RWPE2 (cell line): ENCODE results near the gene C20orf173.

Experiments
- ATAC-seq: fragments of 200-7000 bp; cut with Tn5 transposase; 3 replicates; pipeline ENCODE4 v1.9.1; 2021; ENCODE audit warnings: low read depth
- DNase-seq: peaks from one replicate; pipeline ENCODE4 v3.0.0-alpha.2; 2020; ENCODE audit warnings: low spot score
- H3K27ac ChIP-seq: fragments of 450-650 bp; 2 replicates; pipeline ENCODE4 v1.5.1; 2017; ENCODE audit warnings: mild to moderate bottlenecking; ENCODE audit not compliant: poor library complexity, severe bottlenecking
- H3K27me3 ChIP-seq: fragments of 250-450 bp; sonication (Bioruptor Pico); 2 replicates; pipeline ENCODE4 v1.5.1; 2021; ENCODE audit warnings: mild to moderate bottlenecking, moderate library complexity; ENCODE audit not compliant: insufficient read depth, poor library complexity, severe bottlenecking
- H3K36me3 ChIP-seq: fragments of 250-450 bp; sonication (Bioruptor Pico); 2 replicates; pipeline ENCODE4 v1.5.1; 2020; ENCODE audit warnings: low read depth, mild to moderate bottlenecking, moderate library complexity
- H3K4me1 ChIP-seq: fragments of 250-450 bp; sonication (Bioruptor Pico); 2 replicates; pipeline ENCODE4 v1.5.1; 2021; ENCODE audit warnings: mild to moderate bottlenecking, moderate library complexity; ENCODE audit not compliant: insufficient read depth, poor library complexity, severe bottlenecking
- H3K4me3 ChIP-seq: fragments of 250-450 bp; sonication (Bioruptor Pico); 2 replicates; pipeline ENCODE4 v1.5.1; 2021; ENCODE audit warnings: mild to moderate bottlenecking, moderate library complexity; ENCODE audit not compliant: severe bottlenecking
- H3K9me3 ChIP-seq: fragments of 250-450 bp; sonication (Bioruptor Pico); 2 replicates; pipeline ENCODE4 v1.5.1; 2021; ENCODE audit warnings: mild to moderate bottlenecking, moderate library complexity; ENCODE audit not compliant: severe bottlenecking
- CTCF ChIP-seq: fragments of 450-650 bp; IDR thresholded peaks from one replicate; pipeline ENCODE4 v1.5.1; 2017; ENCODE audit warnings: mild to moderate bottlenecking, moderate library complexity; ENCODE audit not compliant: poor library complexity, severe bottlenecking

C20orf173 gene

GRCh38 chr20:35562541-35563110 lies 33.2 kb upstream of the C20orf173 start:
- Histone ChIP-seq H3K4me3 (no peak overlapping the region), H3K27me3 (no peaks in the 10 kb centered on the region), H3K36me3 (peaks cover 2% of the 10 kb centered on the region), H3K4me1 (no peaks in the 10 kb centered on the region), H3K27ac (no peak overlapping the region), H3K9me3 (no peaks in the 10 kb centered on the region)
- DNase-seq (peak; percentile 79), ATAC-seq (no peak)
- no peak for TF ChIP-seq CTCF

GRCh38 chr20:35561671-35562070 lies 32.2 kb upstream of the C20orf173 start:
- DNase-seq = no peak

GRCh38 chr20:35561268-35561667 lies 31.8 kb upstream of the C20orf173 start:
- H3K27ac ChIP-seq = no peak overlapping the region
- H3K9me3 ChIP-seq = no peaks in the 10 kb centered on the region
- DNase-seq = no peak
- peaks cover 14% of the 10 kb centered on the region for H3K36me3 ChIP-seq
- peak; percentile 63 for ATAC-seq
- TF ChIP-seq CTCF = peak; percentile 61
- no peak overlapping the region for H3K4me3 ChIP-seq
- no peaks in the 10 kb centered on the region for H3K27me3 ChIP-seq
- H3K4me1 ChIP-seq = no peaks in the 10 kb centered on the region

More at GRCh38 chr20:35561671-35562070, 32.2 kb upstream of the C20orf173 start:
- ATAC-seq = peak; percentile 20; the same call in 2 of the 3 replicates
- H3K36me3 ChIP-seq = peaks cover 10% of the 10 kb centered on the region
- H3K4me3 ChIP-seq = no peak overlapping the region
- peak; percentile 25 for TF ChIP-seq CTCF
- no peaks in the 10 kb centered on the region for H3K4me1 ChIP-seq
- H3K27ac ChIP-seq = no peak overlapping the region
- no peaks in the 10 kb centered on the region for H3K9me3 ChIP-seq
- no peaks in the 10 kb centered on the region for H3K27me3 ChIP-seq

GRCh38 chr20:35560541-35560940 lies 31.1 kb upstream of the C20orf173 start:
- no peak for DNase-seq
- H3K27me3 ChIP-seq = no peaks in the 10 kb centered on the region
- H3K27ac ChIP-seq = no peak overlapping the region
- no peaks in the 10 kb centered on the region for H3K9me3 ChIP-seq
- peaks cover 21% of the 10 kb centered on the region for H3K36me3 ChIP-seq
- no peak overlapping the region for H3K4me3 ChIP-seq
- no peak for TF ChIP-seq CTCF
- H3K4me1 ChIP-seq = no peaks in the 10 kb centered on the region
- ATAC-seq = no peak

GRCh38 chr20:35560105-35560511 lies 30.7 kb upstream of the C20orf173 start:
- Histone ChIP-seq H3K4me1 (no peaks in the 10 kb centered on the region), H3K27ac (no peak overlapping the region), H3K4me3 (no peak overlapping the region), H3K9me3 (no peaks in the 10 kb centered on the region), H3K27me3 (no peaks in the 10 kb centered on the region), H3K36me3 (peaks cover 26% of the 10 kb centered on the region)
- no peak for TF ChIP-seq CTCF
- ATAC-seq = no peak
- no peak for DNase-seq
